Hematopoietic multipotent progenitor cell treated with erythropoietin and hydrocortisone succinate and interleukin-3 and kit ligand, for 6 days (in vitro differentiated cells): ENCODE measurements around the gene SRGN.
"Not testable (repeated sequence)": the region's sequence is repeated elsewhere in the genome, so short reads cannot be mapped to it uniquely, and the experiment has no call there.

Experiments used
- DNase-seq: peaks from one replicate; pipeline ENCODE4 v3.0.0-alpha.2; 2015

SRGN gene

GRCh38 chr10:69091143-69091651, 3.3 kb downstream of the SRGN start:
- DNase-seq: peak; percentile 63

- peak; percentile 94 for DNase-seq
Measured at GRCh38 chr10:69092959-69093850, 5.3 kb downstream of the SRGN start.

DNA sequence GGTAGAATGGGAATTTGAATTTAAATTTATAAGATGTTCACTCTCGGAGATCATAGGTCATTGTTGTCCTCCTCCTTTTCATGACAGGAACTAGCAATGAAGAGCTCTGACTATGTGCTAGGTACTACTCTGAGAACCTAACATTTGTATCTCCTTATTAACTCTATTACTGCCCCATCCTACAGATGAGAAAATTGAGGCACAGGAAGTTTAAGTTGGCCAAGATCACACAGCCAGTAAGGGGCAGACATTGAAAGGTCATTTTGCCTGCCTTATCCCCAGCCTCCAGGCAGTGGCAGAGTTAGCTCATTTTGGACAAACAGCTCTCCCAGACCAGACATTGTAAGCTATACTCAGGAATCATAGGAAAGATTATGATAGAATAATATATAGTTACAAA, 6.0 kb downstream of the SRGN start:
- DNase-seq: peak; percentile 64

- no peak for DNase-seq
Measured at GRCh38 chr10:69096045-69096444, 8.1 kb downstream of the SRGN start.

GRCh38 chr10:69097729-69098128, 9.8 kb downstream of the SRGN start:
- DNase-seq: no peak

DNA sequence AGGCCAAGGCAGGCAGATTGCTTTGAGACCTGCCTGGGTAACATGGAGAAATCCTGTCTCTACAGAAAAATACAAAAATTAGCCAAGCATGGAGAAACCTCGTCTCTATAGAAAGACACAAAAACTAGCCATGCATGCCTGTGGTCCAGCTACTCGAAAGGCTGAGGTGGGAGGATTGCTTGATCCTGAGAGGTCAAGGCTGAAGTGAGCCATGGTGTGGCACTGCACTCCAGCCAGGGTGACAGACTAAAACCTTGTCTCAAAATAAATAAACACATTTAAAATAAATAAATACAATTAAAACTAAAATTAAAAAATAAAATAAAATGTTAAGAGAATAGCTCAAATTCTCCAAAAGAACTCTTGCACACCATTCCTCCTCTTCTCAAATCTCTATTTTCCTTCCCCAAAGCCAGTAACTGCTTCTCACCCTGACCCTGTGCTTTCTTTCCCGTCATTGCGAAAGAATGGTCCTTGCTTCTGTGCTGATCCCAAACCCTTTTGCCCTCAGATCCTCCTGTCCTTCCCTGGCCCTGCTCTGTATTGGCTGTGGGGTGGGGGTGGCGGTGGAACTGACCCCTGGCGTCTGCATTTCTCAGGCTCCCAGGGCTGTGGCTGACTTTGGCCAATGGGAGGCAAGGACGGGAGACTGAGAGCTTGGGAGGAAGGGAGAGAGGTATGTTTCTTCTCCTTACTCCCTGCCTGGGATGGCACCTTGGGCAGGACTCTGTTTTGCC, 12.4 kb downstream of the SRGN start:
- no peak for DNase-seq

- peak; percentile 46 for DNase-seq
Measured at GRCh38 chr10:69101451-69102095, 13.7 kb downstream of the SRGN start.

GRCh38 chr10:69102440-69102839, 14.5 kb downstream of the SRGN start:
- no peak for DNase-seq

DNA sequence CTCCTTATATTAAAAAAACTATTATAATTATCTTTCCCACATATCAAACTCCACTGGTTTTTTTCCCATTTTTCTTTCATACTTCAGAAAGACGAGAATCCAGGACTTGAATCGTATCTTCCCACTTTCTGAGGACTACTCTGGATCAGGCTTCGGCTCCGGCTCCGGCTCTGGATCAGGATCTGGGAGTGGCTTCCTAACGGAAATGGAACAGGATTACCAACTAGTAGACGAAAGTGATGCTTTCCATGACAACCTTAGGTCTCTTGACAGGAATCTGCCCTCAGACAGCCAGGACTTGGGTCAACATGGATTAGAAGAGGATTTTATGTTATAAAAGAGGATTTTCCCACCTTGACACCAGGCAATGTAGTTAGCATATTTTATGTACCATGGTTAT, 15.9 kb downstream of the SRGN start:
- DNase-seq: no peak

DNA sequence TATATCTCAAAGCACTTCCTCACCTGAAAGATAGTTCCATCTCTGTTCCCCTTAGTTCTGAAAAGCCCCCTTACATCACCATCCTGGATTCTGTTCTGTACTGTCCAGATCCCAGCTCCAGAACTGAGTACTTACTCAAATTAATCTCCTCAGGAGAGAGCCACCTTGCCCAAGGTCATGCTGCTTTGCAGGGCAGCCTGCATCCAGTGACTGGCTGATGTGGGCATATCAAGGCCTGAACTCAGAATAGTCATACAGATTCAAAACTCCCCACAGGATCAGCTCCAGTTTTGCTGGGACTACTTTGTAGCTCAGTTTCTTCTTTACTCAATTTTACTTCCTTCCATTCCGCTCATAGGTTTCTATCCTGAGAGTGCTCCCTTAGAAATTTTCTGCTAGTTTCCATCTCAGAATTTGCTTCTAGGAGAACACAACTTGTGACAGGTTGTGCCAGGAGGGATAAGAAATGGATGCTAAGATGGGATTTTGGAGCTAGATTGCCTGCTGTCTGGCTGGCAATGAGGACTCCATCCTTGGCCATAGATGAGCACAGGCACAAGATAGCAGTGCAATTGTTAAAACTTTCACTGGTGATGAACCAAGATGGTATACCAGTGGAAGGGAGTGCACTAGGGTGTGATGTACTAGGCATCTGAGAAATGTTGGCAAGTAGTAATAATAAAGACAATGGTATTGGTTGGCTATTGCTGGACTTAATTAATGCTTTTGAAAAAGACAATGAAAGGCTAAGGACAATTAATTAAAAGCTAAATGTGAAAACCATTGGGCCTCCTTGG, 17.3 kb downstream of the SRGN start:
- DNase-seq: no peak

DNA sequence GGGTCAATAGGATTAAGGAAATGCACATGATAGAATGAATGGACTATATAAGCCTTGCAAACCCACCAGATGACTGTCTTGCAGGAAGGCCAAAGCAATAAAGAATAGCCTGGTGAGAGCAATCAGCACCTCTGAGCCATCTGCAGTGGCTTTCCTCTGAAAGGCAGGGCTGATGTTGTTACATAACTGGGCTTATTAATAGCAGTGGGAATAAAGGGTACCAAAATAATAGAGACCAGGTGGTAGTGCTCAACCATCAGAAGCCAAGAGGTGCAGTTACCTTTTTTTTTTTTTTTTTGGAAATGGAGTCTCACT, 19.2 kb downstream of the SRGN start:
- peak; percentile 40 for DNase-seq

DNA sequence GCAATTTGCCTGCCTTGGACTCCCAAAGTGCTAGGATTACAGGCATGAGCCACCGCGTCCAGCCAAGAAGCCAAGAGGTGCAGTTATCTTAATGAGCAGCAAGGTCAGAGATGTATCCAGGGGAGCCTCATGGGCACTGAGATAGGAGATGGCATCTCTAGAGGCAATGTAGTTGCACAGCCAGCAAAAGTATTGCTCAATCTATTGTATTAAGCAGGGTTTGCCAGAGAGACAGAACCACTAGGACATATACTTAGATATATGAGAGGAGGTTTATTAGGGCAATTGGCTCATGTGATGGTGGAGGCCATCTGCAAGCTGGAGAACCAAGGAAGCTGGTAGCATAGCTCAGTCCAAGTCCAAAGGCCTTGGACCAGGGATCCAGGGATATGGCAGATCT, 19.8 kb downstream of the SRGN start:
- DNase-seq: peak; percentile 78

DNA sequence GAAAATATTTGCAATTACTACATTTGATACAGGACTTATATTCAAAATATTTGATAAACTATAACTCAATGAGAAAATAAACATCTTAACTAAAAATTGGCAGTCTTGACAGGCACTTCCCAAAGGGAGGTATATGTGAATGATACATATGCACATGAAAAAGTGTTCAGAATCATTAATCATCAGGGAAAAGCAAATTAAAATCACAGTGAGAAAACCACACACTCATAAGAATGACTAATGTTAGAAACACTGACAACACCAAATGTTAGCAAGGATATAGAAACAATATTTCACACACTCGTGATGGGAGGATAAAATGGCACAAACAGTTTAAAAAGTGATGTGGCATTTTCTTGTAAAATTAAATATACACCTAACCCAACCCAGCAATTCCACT, 32.0 kb downstream of the SRGN start:
- DNase-seq: no peak

DNA sequence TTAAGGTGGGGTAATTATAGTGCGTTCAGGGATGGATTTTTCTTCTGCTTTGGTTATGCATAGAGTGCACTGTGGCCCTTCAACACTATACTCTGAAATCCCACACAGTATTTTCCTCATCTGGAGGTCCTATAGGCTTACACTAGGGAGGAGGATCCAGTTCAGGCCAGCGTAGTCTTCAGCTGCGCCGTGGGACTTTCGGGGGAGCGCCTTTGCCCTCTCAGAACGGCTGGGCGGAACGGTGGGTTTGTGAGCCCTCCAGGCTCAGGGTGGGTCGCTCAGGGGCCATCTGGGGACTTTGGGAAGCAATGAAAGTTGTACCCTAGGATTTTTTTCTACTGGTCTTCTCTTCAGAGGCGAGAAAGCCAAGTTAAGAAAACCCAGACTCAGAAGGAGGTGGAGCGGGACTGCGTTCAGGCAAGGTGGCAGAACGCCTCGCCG, 35.4 kb downstream of the SRGN start:
- peak; percentile 78 for DNase-seq

DNA sequence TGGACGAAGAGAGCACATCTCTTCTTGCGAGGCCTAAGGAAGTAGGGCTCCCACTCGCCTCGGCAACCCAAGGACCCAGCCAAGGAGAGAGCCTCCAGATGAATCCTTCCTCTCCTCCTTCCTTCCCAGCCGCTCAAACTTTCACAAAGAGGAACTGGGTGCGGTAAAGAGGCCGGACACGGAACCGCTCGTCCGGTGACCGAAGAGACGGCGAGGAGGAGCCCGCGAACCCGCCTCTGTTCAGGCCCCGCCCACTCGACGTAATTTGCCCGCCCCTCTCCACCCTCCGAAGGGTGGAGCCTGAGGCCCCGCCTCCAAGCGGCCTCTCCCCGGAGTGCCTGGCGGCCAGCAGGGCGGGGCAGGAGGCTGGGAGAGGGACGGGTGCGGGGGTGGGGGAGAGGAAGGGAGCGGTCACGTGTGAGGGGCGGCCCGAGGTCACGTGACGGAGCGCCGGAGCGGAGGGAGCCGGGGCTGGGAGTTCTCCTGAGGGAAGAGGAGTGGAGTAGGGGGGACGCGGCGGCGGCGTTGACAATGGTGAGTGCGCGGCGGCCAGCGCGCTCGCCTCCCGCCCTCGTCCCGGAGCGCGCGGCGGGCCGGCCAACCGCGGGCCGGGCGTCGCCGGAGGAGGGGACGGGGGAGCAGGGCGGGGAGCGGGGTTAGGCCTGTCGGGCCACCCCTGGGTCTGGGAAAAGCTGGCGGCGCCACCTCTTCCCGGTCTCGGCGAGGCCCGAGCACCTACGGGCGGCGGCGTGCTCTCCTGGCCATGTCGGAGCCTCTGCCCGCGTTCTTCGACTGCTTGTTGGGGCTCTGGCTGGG, 36.1 kb downstream of the SRGN start, which contains the start of gene VPS26A:
Gene VPS26A (plus strand): TSS at position 432 of the 816 bp plus-strand sequence. CDS start 100 bp downstream, at position 532.
- peak; percentile 98 for DNase-seq

DNA sequence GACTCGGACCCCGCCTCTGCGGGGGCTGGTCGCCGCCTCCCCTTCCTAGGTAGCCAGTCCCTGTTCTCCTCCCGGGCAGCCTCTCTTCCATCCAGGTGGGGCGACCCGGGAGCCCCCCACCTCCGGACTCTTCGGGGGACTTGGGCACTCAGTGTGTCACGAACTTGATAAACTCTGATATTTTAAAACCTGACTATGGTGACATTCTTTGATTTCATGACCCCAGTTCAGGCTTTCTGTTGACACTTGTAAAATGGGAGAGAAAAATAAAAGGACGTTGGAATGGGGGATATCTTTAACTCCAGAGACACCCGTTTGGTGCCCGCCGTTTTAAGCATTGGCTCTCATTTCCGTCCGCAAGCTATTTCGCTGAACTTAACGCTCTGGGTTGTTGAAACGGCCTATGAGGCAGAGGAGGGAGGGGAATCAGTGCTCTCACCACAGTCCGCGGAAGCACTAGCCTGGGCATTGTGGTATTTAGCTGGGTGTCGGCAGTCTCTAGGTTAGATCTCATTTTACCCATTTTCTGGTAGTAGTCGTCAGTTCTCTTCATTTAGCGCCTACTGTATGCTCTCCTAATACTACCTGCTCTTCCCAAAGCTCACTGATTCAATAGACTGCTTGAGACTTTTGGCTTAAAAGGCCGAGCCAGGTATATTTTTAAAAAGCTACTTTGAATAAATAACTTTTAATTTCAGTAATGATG, 36.8 kb downstream of the SRGN start:
- DNase-seq: peak; percentile 88

GRCh38 chr10:69125554-69125953, 37.7 kb downstream of the SRGN start:
- DNase-seq: peak; percentile 33

DNA sequence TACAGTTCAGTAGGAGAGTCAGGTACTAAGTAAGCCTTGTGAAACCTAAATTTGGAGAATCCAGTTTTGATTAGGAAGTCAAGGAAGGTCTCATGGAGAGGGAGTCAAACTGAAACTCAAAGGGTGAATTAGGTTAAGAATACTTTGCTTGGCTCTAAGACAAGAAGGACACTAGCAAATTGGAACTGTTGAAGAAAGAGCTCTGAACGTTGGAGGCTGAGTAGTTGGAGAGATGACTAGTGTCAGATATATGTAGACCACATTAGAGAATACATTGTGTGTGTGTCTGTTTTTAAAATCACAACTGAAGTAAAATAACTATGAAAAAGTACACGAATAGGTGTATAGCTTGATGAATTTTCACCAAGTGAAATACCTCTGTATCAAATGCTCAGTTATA, 42.3 kb downstream of the SRGN start:
- DNase-seq: no peak

GRCh38 chr10:69139961-69140360, 52.1 kb downstream of the SRGN start:
- DNase-seq: no peak

- DNase-seq: no peak
Measured at GRCh38 chr10:69141304-69141703, 53.4 kb downstream of the SRGN start.

DNA sequence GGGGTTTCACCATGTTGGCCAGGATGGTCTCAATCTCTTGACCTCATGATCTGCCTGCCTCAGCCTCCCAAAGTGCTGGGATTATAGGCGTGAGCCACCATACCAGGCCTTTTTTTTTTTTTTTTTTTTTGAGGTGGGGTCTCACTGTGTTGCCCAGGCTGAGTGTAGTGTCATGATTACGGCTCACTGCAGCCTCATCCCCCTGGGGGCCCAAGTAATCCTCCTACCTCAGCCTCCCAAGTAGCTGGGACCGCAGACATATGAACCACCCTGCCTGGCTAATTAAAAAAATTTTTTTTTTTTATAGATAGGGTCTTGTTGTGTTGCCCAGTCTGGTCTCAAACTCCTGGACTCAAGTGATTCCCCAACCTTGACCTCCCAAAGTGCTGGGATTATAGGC, 54.2 kb downstream of the SRGN start:
- not testable (repeated sequence) for DNase-seq
